ENCODE results near the gene MRAS.
"Not testable (repeated sequence)": the region's sequence is repeated elsewhere in the genome, so short reads cannot be mapped to it uniquely, and the experiment has no call there.

MRAS gene

DNA sequence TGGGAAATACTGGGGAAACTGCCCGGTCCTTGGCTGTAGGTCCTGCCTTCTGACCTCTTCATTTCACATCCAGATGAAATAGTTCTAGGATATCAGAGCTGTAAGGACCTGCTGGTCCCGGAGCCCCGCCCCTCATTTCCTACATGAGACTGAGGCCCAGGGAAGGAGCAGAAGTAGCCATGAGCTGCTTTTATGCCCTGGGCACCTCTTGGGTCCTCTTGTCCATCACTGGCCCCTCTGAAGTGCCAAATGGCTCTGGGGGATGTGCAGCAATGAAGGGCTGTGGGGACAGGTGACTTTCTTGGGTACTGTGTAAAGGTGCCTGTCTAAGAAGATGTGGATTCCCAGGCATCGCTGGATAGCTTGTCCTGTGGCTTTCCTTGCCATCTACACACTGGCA, 45.8 kb downstream of the MRAS start:
- DNase-seq: no peak

DNA sequence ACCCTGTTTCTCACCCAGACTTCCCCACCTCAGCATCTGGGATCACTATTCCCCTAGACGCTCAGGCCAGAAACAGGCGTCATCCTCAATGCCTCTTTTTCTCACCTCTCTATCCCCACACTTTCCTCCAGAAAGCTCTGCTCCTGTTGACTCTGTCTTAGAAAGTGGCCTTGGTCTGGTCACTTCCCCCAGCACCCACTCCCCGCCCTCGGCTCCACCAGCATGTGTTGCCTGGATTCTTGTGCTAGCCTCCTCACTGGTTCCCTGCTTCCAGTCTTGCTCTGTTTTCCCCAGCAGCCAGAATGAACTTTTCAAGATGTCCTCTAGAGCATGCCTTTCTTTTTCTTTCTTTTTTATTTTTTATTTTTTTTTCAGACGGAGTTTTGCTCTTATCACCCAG, 46.3 kb downstream of the MRAS start:
- DNase-seq: no peak

DNA sequence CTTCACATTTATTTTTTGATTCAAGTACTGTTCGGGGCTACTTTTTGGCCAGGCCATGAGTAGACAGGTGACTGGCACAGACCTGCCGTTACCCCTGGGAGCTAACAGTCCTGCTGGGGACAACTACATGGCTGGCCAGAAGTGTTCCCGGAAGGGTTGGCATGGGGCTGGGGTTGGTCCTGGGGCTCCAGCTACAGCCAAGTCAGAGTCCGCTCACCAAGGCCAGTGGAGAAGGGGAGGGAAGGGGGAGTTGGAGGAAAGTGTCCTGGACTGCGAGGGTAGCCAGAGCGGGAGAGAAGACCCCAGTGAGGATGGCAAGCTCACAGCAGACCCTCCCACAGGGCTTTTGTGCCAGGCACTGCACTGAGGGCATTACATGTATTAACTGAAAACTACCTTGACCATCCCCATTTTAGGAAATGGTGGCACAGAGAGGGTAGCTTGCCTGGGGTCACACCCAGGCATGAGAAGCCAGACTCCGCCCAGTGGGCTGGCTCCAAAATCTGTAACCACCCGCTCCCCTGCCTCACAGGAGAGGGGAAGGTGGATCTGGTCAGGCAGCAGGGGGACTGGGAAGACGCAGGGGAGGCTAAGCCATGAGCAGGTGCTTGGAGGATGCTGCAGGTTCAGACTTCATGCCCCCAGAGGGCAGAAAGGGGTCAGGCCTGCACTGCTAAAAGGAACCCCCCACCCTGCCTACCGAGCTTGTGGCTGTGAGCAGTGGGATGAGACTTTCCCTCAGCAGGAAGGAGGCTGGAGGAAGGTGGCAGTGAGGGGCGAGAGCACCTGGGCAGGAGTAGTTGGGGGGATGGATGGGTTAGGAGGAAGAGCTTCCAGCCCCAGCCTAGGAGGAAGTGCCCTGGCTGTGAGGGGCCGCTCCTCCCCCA, 47.7 kb downstream of the MRAS start:
- DNase-seq: no peak

DNA sequence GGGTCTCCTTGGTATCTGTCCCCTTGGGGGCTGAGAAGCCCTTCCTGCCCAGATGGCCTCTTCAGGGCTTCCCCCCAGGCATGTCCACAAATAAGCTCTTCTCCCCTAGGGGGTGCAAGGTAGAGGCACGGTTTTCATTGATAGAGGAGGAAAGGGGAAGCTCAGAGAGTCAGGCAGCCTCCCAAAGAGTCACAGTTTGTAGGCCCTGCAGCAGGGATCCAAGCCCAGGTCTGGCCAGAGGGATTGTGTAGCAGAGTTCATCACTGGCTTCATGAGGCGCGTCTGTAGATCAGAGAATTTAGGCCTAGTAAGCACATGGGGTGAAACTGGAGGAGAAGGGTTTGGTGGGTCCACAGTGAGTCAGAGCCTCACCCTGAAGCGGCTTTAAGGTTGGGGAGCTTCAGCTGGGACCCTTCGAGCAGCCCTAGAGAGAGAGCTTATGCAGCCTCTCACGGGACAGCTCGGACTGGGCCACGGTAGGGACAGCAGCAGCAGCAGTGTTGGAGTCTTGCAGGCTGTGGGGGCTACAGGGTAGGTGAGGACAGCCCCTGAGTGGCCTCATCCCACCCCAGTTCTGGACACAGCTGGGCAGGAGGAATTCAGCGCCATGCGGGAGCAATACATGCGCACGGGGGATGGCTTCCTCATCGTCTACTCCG, 48.5 kb downstream of the MRAS start:
- DNase-seq: no peak

DNA sequence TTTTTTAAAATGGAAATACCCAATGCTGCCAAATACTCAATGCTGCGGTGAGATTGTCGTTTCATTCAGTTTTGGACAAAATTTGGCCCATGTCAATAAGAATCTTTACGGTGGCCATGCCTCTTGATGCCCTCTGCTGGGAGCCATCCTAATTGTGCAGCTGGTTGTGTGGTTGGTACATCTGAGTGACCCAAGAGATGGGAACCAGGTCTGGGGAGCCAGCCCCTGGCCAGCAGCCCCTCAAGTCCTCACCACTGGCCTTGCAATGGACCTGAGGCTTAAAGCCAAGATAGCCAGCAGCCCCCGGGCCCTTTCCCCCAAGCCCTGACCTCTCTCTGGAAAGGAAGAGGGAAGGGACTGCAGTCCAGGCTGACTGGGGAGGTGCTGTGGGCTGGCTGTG, 49.6 kb downstream of the MRAS start:
- DNase-seq: no peak

DNA sequence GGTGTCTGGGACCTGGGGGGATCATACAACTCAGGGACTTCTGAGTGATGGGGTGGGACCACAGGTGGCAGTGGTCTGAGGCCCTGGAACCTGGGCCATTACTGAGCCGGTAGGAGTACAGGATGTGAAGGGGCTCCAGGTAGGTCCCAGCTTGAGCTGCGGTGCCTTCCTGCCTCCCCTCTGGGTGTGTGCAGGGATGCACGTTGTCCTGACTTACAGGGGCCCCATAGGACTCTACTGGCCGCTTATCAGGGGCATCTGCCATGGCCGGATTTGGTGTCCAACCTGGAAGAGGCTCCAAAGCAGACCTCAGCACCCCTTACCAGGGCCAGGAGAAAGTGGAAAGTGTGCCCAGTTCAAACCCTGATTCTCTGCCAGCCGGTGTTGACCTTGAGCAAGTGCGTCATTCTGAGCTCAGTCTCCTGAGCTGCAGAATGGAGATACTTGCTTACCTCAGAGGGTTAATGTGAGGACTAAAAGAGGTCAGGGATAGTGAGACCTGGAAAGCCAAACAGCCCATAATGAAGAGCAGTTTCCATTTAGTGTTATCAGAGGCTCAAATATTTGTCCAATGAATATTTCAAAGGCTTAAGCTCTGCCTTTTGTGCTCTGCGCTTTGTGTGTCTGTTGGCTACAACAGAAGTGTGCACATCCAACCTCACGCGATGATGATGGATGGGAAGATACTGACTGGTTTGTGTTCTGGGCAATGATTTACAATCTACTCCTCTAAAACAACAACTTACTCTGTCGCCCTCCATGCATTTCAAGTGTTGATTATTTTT, 50.6 kb downstream of the MRAS start:
- DNase-seq: no peak

DNA sequence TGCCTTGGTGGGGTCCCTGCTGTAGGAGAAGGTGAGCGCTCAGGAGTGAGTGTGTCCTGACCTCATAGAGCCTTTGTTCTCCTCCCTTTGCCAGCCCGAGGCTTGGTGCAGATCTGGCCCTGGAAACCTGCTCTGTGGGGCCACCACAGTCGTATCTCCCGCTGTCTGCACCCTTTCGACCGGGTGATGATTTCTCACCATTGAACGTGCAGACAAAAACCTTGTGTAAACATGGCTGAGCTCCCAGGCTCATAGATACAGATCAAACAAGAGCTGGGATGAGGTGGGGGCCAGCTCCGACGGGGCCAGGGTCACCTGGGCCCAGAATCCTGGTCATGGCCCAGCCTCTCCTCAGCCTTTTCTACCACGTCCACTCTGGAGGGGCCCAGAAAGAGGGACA, 51.4 kb downstream of the MRAS start:
- no peak for DNase-seq

DNA sequence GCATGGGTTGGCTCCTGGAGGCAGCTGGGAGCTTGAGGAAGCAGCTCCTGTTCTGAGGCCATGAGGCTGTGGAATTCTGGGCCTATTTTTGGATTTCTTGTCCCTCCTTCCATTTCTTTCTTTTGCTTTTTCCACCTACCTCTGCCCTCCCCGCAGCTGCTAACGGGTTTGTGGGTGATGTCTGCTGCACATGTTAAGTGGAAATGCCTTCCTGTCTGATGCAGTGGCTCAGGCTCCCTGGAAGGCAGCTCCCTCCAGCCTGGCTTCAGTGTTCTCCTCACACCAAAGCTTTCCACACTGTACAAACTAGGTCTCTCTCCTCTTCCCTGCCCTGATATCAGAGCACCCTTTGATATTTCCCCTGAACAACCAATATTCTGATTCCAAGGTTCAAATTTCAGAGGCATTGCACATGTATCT, 52.3 kb downstream of the MRAS start:
- DNase-seq: no peak

DNA sequence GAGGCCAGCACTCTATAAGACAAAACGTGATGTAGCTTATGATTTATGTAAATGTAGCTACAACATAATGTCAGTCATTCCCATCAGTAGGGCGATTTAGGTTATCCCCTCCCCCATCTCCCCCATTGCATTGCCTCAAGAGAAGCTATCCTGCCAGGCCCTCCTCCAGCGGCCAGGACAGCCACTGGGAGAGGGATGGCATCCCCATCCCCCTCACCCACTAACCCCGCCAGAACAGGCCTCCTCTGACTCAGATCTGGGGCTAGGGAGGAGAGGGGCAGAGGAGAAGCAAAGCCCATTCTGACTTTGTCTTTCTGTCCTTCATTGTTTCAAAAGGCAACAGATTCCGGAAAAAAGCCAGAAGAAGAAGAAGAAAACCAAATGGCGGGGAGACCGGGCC, 53.5 kb downstream of the MRAS start:
- DNase-seq: no peak

DNA sequence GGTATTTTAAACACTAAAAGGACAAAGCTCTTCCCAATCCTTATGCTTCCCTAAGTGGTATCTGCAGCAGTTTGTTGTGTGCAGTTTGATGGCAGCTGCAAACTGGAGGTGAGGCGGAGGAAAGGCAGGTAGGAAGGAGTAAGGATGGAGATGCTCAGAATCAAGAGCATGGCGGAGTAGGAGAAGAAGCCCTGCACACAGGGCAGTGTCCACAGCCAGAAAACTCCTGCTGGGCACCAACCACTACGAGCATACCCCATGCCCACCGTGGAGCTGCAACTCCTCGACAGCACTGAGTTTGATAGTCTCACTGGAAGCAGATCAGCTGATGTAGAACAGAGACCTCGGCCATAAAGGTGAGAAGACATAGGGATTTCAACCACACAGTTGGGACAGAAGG, 55.7 kb downstream of the MRAS start:
- no peak for DNase-seq

DNA sequence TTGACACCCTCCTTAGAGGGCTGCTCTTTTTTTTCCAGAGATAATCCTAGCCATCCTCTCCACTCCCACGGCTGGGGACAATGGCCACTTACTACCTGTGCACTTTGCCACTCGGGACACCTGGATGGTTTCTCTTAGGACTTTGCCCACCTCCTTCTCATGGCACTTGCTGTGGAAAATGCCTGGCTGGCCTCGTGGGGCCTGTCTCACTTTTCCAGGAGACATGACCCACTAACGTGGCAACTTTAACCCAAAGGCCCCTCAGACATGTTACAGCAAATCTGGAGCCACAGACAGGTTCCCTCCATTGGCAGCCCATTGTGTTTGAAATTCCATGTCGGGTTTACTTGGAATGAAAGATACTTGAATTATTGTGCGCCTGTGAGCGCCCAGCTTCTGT, 56.6 kb downstream of the MRAS start:
- no peak for DNase-seq

DNA sequence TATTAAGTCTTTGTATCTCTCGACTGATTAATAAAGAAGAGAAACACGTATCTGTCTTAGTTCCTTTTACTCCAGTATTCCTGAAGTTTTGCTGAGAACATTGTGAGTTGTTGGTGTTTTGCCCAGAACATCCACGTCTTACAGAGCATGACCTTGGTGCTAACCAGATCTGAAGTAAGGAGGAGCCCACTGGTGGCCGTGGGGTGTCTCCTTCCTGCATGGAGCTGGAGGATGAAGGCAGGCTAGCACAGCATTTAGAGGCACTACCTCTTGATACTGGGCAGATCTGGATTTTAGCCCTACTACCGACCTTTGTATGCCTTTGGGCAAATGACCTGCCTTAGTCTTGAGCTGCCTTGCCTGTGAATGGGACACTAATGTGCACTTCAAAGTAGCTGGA, 57.1 kb downstream of the MRAS start:
- DNase-seq: no peak

DNA sequence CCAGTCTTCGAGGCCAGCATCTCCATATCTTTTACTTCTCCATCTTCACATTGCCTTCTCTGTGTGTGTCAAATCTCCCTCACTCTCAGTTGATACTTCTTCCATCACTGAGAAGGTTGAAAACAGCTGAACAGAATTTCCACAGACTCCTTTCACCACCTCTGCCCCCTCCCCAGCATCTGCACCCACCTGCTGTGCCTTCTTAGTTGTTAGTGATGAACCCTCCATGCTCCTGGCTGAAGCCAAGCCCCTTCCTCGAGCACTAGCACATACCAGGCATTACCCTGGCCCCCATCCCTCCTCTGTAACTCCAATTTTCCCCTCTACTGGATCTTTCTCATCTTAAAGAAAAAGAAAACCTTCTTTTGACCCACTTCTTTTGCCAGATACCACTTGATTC, 58.2 kb downstream of the MRAS start:
- no peak for DNase-seq

DNA sequence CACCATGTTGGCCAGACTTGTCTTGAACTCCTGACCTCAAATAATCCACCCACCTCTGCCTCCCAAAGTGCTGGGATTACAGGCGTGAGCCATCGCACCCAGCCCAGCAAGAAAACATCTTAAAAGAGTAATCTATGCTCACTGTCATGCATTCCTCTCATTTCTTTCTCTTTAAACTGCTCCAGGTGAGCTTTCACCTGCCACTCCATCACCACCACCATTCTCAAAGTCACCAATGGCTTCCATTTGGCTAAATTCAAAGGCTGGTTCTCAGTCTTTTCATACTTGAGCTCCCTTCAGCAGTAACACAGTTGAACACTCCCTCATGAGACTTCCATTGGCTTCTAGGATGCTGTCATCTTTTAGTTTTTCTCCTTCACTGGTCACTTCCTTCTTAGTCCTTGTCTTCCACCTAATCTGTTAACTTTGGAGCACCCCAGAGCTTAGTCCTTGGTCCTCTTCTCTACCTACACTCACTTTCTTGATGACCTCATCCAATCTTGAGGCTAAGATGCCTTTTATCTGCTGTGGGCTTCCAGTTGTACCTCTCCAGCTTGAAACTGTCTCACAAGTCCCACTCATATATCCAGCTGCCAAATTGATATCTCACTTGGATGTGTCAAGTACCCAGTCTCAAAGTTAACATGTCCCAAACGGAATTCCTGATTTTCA, 59.0 kb downstream of the MRAS start:
- DNase-seq: no peak

DNA sequence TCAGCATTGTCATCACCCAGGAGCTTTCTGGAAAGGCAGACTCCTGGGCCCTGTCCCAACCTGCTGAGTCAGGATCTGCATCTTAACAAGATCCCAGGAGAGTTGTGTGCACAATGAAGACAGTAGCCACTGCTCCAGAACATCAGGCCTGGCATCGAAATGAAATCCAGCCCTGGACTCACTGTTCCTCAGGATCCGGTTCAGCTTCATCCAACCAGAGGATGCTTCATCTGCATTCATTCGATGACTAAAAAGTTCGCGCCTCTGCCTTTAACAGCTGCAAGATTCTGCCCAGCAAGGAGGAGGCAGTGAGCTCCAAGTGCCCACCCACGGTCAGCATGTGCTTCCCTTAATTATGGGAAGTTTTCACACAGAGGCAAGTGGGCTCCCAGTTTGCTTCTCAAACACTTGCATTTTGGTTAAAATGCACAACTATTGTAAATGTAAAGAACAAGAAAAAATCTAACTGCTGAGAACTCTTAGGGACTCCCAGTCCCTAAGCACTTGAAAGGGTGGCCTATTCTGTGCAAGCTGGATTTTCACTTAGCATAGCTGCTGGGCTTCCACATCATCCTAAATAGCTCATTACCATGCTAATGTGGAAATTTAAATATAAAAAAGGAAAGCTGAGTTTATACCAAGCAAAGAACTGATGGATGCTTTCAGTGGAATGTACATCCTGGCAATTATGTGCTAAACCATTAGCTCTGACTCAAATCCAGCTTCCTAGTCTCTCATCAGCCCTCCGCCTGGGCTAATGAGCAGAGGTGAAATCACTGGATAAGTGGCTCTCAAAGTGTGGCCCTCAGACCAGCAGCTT, 60.6 kb downstream of the MRAS start:
- no peak for DNase-seq

DNA sequence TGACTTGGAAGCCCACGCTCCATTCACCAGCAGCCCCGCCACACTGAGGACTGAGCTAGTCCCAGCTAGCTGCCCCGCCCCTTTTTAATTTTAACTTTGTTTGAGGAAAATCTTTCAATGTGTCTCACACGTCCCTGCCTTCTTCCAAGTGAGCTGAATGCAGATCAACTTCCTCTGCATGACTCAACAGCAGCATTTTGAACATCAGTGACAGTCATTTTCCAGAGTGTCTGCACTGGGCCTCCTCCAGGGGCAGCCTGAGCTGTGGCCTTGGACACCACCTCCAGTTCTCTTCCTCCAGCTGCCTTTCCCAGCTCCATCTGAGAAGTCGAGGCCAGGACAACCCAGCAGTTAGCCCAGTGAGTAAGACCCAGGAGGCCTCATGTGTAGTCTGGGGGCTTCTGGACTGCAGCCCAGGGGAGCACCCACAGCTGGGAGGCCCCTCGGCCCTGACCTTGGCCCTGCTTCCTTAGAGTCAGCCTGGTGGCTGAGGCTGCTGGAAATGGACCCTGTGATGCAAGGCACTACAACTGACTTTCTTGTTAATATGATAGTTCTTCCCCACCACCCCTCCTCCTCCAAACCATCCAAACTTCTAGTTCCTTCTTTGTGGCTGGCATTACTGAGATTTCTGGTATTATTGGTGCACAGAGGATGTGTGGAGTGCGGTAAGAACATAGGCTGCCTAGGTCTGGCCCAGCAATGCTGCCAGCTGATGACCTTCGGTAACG, 64.6 kb downstream of the MRAS start:
- no peak for DNase-seq

DNA sequence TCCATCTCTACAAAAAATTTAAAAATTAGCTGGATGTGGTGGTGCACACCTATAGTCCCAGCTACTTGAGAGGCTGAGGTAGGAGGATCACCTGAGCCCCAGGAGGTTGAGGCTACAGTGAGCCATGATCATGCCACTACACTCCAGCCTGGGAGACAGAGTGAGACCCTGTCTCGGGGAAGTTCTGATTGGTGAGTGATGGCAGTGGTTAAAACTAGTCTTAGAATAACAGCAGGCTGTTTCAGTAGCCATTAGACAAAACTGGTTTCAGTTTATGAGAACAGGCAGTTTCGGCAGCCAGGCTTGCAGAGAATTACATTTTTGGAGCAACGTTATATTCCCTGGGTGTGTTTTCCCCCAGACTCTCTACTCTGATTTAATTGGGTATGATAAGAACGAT, 67.9 kb downstream of the MRAS start:
- DNase-seq: not testable (repeated sequence)

DNA sequence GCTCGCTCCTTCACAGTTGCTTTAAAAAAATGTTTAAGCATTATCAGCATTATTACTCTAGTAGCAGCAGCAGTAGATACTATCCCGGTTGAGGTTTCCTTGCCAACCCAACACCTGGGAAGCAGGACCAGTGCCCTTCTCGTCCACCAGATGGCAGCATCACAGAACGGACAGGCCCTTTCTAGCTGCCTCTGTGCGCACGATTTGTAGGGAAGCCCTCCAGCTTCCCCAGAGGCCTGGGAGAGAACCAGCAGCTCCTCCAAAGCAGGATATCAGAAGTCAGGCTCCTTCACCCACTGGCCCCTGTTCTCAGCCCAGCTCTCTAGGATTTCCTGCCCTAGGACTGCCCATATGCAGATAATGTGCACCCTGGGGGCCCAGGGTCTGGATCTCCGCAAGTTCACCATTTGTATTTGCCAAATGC, 69.2 kb downstream of the MRAS start:
- DNase-seq: peak; percentile 73 to 90

DNA sequence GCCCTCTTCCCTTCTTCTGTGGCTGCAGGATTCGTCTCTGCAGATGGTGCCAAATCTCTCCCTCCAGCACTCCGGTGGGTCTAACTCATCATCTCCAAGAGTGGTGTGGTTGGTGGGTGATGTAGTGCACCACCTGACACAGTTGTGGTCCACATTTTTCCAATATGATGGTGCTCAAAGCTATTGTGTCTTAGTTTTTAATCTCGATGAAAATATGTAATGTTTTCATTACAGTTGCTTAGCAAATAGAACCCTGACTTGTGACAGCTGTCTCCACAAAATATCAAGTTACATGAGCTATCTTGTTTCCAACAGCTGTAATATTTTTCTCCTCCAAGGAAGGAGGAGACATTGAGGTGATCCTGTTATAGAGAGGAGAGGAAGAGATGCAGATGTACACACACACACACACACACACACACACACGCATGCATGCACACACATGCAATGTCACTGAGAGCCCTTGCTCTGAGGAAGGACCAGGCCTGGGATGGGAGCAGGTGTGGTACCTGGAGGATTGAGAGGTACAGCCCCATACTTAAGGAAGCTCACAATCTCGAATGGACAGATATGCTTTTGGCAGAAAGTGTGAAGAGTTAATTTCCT, 70.3 kb downstream of the MRAS start:
- no peak for DNase-seq

DNA sequence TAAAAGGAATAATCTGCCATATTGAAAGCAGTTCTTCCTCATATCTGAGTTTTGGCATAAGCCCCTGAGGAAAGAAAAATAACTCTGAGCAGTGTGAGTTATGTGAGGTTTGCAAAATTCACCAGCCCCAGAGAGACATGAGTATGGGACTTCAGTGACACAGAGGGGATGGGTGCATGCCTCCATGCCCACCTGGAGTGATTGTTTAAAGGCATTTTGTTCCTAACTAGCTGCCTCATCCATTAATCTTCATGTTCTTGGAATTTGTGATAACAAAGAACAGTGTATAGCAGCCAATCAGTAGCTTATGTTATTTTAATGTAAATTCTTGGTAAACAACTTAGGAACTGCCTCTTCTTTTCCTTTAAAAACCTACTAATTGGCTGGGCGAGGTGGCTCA, 74.9 kb downstream of the MRAS start:
- no peak for DNase-seq

DNA sequence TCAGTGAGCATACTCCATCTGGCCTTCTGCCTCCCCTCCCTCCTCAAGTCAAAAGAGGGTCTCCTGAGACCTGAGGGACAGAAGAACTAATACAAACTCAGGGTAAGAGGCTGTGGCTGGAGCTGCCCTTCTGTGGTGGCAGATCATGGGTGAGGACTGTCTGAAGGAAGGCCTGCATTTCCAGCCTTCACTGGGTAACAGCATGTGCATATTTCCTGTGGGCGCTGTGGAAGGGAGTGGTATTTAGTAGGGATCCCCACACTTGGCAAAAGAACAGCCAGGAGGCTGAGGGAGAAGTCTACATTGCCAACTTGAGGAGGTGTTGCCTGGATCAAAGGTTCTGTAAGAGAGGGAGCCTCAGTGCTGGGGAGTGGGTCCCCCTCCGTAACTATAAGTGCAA, 75.9 kb downstream of the MRAS start:
- no peak for DNase-seq
